ENCODE results near the gene LMTK2. TPM values are rescaled to one million over a fixed set of nuclear protein-coding genes. Genes with fewer than 3 reads are reported as not detected.

Gene LMTK2
- total RNA-seq, 1 experiment from 2014 or later, result 10.9 TPM

GRCh38 chr7:98137134-98137825 is 30.6 kb downstream of the LMTK2 start:
- no peak for DNase-seq (ENCODE audit: low read depth)

DNA sequence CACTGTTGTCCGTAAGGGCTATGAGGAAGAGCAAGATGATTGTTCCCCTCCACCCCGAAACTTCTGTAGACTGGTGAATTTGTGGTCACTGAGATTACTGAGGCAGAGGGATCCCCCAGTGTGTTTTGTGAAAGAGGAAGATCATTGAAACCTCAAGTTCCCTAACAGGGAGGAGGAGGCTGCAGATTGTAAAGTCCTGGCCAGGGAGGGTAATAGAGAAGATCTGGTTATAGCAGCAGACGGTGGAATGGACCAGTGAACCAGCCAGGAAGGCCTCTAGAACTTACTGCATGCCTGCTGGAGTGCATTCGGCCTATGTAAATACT is 31.1 kb downstream of the LMTK2 start:
- DNase-seq (ENCODE audit: low read depth), result no peak

GRCh38 chr7:98138672-98139071 is 32.0 kb downstream of the LMTK2 start:
- DNase-seq (ENCODE audit: low read depth), result no peak

GRCh38 chr7:98142658-98143057 is 36.0 kb downstream of the LMTK2 start:
- no peak for DNase-seq (ENCODE audit: low read depth)

DNA sequence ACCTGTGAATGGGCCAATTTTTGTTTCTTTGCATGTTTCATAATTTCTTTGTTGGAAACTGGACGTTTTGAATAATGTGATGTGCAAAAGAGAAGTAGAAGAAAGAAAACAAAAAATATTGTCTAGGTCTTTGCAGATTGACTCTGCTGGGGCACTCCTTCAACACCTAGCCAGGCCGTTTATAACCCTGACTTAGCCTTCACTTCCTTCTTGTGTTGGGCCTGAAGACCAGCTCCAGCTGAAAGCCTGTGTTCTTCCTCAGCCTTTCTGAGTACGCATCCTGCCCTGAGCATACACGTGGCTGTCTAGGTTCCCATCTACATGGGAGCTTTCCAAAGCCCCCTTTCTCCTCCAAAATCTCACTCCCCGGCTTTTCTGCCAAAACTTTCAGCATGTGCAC is 41.9 kb downstream of the LMTK2 start:
- DNase-seq (ENCODE audit: low read depth), result no peak

DNA sequence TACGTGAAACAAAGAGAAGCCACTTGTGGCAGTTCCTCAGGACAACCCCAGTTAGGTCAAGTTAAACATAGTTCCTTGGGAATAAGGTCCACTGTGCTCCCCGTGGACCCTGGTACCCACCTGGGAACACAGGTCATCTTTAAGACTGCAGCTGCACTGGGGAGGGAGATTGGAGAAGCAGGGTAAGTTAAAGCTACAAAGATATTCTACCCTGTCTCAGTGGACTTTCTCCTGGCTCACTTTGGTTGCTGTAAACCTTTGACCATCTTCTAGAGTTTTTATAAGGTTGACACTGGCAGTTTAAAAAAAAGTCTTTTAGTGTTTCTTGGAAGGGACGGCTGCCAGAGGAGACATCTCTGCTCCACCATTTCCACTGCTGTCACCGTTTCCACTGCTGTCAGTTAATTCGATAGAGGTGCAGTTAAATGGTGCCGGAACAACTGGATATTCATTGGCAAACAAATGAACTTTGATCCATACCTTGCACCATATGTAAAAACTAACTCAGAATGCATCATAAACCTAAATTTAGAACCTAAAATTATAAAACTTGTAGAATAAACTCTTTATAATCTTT is 42.5 kb downstream of the LMTK2 start:
- DNase-seq (ENCODE audit: low read depth), result no peak

DNA sequence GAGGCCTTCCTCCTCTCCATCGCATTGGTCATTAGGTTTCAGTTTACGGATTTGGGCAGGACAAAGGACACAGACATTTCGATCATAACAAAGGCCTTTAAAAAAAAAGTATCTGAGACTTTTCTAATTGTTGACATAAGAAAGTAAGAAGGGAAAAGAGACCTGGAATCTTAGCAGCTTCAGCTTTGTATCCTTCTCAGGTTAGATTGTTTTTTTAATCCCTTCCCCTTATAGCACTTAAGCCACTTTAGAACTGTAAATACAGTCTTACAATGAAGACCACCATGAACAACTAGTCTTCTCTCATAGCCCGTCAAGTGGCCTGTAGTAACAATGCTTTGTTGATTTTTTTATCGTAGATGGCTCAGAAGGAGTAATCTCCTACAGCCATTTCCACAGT is 45.2 kb downstream of the LMTK2 start:
- no peak for DNase-seq (ENCODE audit: low read depth)

DNA sequence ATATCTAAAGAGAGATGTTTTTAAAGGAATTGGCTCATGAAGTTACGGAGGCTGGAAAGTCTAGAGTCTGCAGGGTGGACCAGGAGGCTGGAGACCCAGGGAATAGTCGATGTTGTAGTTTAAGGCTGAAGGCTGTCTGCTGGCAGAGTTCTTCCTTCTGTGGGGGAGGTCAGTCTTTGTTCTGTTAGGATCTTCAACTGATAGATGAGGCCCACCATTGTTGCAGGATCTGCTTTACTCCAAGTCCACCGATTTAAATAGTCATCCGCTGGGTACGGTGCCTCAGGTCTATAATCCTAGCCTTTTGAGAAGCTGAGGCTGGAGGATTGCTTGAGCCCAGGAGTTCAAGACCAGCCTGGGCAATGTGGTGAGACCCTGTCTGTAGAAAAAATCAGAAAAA is 50.0 kb downstream of the LMTK2 start:
- DNase-seq (ENCODE audit: low read depth), result no peak

GRCh38 chr7:98157761-98158160 is 51.1 kb downstream of the LMTK2 start:
- no peak for DNase-seq (ENCODE audit: low read depth)

GRCh38 chr7:98162758-98163157 is 56.1 kb downstream of the LMTK2 start:
- no peak for DNase-seq (ENCODE audit: low read depth)

DNA sequence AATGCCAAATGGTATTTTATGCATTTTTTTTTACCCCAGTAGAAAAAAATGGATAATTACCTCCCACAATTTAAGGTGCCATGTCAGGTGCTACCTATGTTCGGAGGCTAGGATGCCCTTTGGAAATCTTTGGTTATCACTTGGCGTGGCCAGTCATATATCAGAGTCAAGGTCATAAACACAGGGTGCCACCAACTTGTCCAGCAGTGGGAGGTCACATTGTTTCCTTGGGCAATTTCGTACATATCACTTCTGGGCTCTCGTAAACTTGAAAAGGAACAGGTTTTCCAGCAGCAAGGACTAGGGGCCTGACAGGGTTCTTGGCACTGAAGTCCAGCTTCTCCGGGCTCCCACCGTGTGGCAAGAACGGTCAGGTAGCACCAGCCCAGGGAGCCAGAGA is 56.6 kb downstream of the LMTK2 start:
- DNase-seq (ENCODE audit: low read depth), result no peak

- peak; percentile 96 for DNase-seq (ENCODE audit: low read depth)
Measured at GRCh38 chr7:98163704-98164494, 57.2 kb downstream of the LMTK2 start.

GRCh38 chr7:98165827-98166667 is 59.4 kb downstream of the LMTK2 start:
- DNase-seq (ENCODE audit: low read depth), result peak; percentile 35

GRCh38 chr7:98166668-98166970 is 60.0 kb downstream of the LMTK2 start:
- DNase-seq (ENCODE audit: low read depth), result no peak

- no peak for DNase-seq (ENCODE audit: low read depth)
Measured at GRCh38 chr7:98167653-98168052, 61.0 kb downstream of the LMTK2 start.

- DNase-seq (ENCODE audit: low read depth), result peak; percentile 55
Measured at GRCh38 chr7:98168181-98168903, 61.7 kb downstream of the LMTK2 start.

- no peak for DNase-seq (ENCODE audit: low read depth)
Measured at GRCh38 chr7:98168904-98169621, 62.4 kb downstream of the LMTK2 start.

DNA sequence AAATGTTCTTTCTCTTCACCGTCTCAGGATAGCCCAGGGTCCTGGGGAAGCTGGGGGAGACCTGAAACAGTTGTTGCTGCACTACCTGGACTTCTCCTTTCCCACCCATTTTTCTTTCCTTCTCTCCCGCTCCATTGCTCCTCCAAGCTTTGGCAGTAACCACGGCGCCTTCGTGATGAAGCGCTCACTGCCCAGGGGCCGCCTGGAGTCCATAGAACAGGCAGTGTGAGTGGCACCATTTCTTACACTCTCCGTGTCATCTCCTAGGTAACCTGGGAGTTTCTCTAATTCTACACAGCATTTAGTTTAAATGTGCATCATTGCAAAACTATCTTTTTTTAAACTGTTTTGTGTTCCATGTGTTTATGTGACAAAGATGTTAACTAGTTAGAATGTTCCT is 64.3 kb downstream of the LMTK2 start:
- DNase-seq (ENCODE audit: low read depth), result no peak

GRCh38 chr7:98171449-98171848 is 64.8 kb downstream of the LMTK2 start:
- DNase-seq (ENCODE audit: low read depth), result no peak

DNA sequence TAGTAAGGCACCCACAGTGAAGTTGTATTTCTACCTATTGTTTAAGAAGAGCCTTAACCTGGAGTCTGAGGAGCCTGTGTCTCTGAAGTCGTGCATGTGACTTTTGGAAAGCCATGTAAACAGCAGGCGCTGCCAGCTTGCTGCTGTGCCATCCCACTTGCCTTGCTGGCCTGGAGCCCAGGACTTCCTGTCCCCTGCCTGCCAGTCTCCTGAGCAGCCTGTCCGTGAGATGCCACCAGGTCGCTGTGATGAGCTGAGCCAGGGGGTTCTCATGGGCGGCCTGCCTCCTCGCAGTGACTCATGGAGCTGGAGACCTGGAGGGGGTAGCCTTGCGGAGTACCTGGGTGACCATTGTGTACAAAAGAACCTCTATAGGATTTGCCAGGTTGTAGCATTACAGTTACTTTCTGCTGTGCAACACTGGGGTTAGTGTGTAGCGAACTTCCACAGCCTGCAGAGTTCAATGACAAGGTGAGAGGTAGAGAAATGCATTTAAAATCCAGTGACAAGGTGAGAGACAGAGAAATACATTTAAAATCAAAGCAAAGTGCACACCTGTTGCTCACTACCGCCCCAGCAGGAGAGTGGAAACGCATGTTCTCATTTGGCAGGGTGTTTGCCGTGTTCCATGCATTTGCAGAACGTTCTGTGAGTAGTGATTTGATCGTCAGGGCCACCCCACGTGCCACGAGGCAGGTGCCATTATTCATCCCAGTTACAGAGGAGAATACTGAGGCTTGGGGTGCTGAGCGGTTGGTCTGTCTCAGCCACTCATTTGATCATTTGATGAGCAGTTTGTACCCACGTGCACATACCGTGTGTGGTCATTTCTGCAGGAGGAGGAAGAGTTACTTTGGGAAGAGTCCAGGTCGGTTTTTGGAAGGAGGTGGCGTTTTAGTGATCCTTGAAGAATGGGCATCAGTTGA is 67.9 kb downstream of the LMTK2 start:
- no peak for DNase-seq (ENCODE audit: low read depth)

Measured in M059J (cell line).